ENCODE results near the gene CSTF1.

Gene CSTF1

GRCh38 chr20:56392132-56392880, at the start of gene CSTF1, which contains the start of gene AURKA:
Gene CSTF1, plus strand, starts transcription at chr20:56392645. Its CDS starts 2,908 bp downstream, at chr20:56395553.
Gene AURKA, minus strand, starts transcription at chr20:56392215. Its CDS starts 4,018 bp downstream, at chr20:56388197.
- DNase-seq: peak; percentile 100

GRCh38 chr20:56342783-56343182, 49.7 kb upstream of the CSTF1 start:
- no peak for DNase-seq

GRCh38 chr20:56343861-56344381, 48.5 kb upstream of the CSTF1 start:
- DNase-seq: peak in 1 of 2 donors; percentile 17

- no peak for DNase-seq
Observed at GRCh38 chr20:56345911-56346310, 46.5 kb upstream of the CSTF1 start.

GRCh38 chr20:56347628-56348304, 44.7 kb upstream of the CSTF1 start:
- no peak for DNase-seq

- no peak for DNase-seq
Observed at GRCh38 chr20:56348305-56348693, 44.1 kb upstream of the CSTF1 start.

- no peak for DNase-seq
Observed at GRCh38 chr20:56348746-56349145, 43.7 kb upstream of the CSTF1 start.

GRCh38 chr20:56350842-56351241, 41.6 kb upstream of the CSTF1 start:
- DNase-seq: no peak

- no peak for DNase-seq
Observed at GRCh38 chr20:56352345-56353055, 39.9 kb upstream of the CSTF1 start.

GRCh38 chr20:56353356-56353755, 39.1 kb upstream of the CSTF1 start:
- no peak for DNase-seq

- no peak for DNase-seq
Observed at GRCh38 chr20:56358070-56358469, 34.4 kb upstream of the CSTF1 start.

GRCh38 chr20:56358600-56359211, 33.7 kb upstream of the CSTF1 start, which contains the start of gene FAM210B:
Gene FAM210B, plus strand, starts transcription at chr20:56358974. Its CDS starts 32 bp downstream, at chr20:56359006.
- DNase-seq: peak; percentile 87 to 89

- DNase-seq: no peak
Observed at GRCh38 chr20:56359212-56360132, 33.0 kb upstream of the CSTF1 start.

GRCh38 chr20:56360133-56360907, 32.1 kb upstream of the CSTF1 start:
- DNase-seq: no peak

GRCh38 chr20:56360908-56361205, 31.6 kb upstream of the CSTF1 start:
- DNase-seq: no peak

- DNase-seq: no peak
Observed at GRCh38 chr20:56361900-56362299, 30.5 kb upstream of the CSTF1 start.

GRCh38 chr20:56362833-56363413, 29.5 kb upstream of the CSTF1 start:
- no peak for DNase-seq

GRCh38 chr20:56363491-56363890, 29.0 kb upstream of the CSTF1 start:
- DNase-seq: no peak

- no peak for DNase-seq
Observed at GRCh38 chr20:56368351-56369134, 23.9 kb upstream of the CSTF1 start.

- no peak for DNase-seq
Observed at GRCh38 chr20:56369179-56369578, 23.3 kb upstream of the CSTF1 start.
